ENCODE results near the gene SERINC2.

DNA sequence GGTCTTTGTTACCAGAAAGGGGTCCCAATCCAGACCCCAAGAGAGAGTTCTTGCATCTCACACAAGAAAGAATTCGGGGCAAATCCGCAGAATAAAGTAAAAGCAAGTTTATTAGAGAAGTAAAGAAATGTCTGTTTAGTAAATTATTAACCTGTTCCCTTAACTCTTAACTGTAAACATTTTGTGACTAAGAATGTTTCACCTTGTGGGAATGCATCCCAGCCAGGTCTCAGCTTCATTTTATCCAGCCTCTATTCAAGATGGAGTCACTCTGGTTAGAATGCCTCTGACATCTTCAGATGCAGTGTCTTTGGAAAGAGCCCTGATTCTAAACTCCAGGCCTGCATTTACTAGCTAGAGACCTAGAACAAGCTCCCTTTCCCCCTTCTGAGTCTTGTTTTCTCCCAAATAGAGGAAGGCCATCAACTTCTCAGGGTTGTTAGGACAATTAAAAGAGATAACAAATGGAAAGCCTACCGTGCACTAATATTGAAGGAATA is 35.6 kb upstream of the SERINC2 start:
- TF ChIP-seq, protein P1, sequence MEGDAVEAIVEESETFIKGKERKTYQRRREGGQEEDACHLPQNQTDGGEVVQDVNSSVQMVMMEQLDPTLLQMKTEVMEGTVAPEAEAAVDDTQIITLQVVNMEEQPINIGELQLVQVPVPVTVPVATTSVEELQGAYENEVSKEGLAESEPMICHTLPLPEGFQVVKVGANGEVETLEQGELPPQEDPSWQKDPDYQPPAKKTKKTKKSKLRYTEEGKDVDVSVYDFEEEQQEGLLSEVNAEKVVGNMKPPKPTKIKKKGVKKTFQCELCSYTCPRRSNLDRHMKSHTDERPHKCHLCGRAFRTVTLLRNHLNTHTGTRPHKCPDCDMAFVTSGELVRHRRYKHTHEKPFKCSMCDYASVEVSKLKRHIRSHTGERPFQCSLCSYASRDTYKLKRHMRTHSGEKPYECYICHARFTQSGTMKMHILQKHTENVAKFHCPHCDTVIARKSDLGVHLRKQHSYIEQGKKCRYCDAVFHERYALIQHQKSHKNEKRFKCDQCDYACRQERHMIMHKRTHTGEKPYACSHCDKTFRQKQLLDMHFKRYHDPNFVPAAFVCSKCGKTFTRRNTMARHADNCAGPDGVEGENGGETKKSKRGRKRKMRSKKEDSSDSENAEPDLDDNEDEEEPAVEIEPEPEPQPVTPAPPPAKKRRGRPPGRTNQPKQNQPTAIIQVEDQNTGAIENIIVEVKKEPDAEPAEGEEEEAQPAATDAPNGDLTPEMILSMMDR (IDR thresholded peaks at IDR 0.05): no peak
- TF ChIP-seq EZH2 (IDR thresholded peaks at IDR 0.05; ENCODE audit: borderline replicate concordance, insufficient read depth, low read depth, low read length, poor library complexity, severe bottlenecking): no peak
